Measurements from ENCODE around the gene AFG1L.
A peak's percentile ranks its signal among the peaks of the same experiment; 100 is the strongest.

The AFG1L gene

DNA sequence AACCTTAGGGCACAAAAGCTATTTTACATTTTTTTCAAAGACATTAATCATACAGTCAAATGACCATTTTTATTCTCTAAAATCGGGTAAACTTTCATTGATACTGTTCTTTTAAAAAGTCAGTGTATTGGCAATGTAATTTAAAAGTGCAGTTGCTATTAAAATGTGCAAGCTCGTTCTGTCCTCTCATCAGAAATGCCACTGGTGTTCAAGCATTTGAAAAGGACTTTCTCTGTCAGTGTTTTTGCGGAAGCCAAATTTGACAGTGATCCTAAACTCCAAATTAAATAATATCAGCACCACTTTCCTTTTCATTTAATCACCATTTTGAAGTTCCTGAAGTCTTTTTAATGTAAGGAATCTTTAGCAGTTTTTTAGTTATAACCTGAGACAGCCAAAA lies 69.6 kb downstream of the AFG1L start:
- Histone ChIP-seq H3K27ac (replicated peaks) (no peak overlapping the region; the same call in 1 of the 2 replicates), H3K4me3 (replicated peaks; ENCODE audit: insufficient read depth, low read length) (no peak overlapping the region), H3K27me3 (ENCODE audit: insufficient read depth, poor library complexity, severe bottlenecking) (no peaks in the 10 kb centered on the region)
- no peak for DNase-seq (ENCODE audit: low read depth in 1 of 2, low spot score in 1 of 2)
- TF ChIP-seq, protein P1, sequence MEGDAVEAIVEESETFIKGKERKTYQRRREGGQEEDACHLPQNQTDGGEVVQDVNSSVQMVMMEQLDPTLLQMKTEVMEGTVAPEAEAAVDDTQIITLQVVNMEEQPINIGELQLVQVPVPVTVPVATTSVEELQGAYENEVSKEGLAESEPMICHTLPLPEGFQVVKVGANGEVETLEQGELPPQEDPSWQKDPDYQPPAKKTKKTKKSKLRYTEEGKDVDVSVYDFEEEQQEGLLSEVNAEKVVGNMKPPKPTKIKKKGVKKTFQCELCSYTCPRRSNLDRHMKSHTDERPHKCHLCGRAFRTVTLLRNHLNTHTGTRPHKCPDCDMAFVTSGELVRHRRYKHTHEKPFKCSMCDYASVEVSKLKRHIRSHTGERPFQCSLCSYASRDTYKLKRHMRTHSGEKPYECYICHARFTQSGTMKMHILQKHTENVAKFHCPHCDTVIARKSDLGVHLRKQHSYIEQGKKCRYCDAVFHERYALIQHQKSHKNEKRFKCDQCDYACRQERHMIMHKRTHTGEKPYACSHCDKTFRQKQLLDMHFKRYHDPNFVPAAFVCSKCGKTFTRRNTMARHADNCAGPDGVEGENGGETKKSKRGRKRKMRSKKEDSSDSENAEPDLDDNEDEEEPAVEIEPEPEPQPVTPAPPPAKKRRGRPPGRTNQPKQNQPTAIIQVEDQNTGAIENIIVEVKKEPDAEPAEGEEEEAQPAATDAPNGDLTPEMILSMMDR (IDR thresholded peaks at IDR 0.05; ENCODE audit: insufficient read depth, low read length): no peak
- TF ChIP-seq POLR2AphosphoS5 (IDR thresholded peaks at IDR 0.05; ENCODE audit: low read depth): no peak
- TF ChIP-seq, protein P2, sequence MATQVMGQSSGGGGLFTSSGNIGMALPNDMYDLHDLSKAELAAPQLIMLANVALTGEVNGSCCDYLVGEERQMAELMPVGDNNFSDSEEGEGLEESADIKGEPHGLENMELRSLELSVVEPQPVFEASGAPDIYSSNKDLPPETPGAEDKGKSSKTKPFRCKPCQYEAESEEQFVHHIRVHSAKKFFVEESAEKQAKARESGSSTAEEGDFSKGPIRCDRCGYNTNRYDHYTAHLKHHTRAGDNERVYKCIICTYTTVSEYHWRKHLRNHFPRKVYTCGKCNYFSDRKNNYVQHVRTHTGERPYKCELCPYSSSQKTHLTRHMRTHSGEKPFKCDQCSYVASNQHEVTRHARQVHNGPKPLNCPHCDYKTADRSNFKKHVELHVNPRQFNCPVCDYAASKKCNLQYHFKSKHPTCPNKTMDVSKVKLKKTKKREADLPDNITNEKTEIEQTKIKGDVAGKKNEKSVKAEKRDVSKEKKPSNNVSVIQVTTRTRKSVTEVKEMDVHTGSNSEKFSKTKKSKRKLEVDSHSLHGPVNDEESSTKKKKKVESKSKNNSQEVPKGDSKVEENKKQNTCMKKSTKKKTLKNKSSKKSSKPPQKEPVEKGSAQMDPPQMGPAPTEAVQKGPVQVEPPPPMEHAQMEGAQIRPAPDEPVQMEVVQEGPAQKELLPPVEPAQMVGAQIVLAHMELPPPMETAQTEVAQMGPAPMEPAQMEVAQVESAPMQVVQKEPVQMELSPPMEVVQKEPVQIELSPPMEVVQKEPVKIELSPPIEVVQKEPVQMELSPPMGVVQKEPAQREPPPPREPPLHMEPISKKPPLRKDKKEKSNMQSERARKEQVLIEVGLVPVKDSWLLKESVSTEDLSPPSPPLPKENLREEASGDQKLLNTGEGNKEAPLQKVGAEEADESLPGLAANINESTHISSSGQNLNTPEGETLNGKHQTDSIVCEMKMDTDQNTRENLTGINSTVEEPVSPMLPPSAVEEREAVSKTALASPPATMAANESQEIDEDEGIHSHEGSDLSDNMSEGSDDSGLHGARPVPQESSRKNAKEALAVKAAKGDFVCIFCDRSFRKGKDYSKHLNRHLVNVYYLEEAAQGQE (IDR thresholded peaks at IDR 0.05; ENCODE audit: insufficient replicate concordance, low read depth): no peak
- no peak for TF ChIP-seq SPI1 (IDR thresholded peaks at IDR 0.05; ENCODE audit: borderline replicate concordance, low read depth)
- TF ChIP-seq GABPA (IDR thresholded peaks at IDR 0.05; ENCODE audit: low read depth): no peak

DNA sequence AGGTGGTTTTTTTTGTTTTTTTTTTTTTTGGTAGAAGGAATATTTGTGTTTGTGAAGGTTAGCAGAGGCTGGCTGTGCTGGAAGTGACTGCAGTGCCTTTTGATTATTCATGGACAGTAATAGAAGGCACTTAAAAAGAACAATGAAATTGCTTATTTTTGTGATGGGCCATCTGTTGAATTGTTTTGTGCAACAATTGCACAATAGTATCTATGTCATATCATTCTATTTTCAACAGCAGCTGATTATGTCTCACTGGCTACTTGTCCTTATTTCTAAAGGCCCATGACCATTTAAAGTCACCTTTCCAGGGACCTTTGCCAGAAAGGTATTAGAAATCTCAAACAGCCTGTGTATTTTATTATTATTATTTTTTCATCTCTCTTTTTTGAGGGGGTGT lies 70.6 kb downstream of the AFG1L start:
- DNase-seq (ENCODE audit: low read depth in 1 of 2, low spot score in 1 of 2): peak in 1 of 2 experiments; percentile 67
- no peak for TF ChIP-seq SPI1 (IDR thresholded peaks at IDR 0.05; ENCODE audit: borderline replicate concordance, low read depth)
- TF ChIP-seq, protein P2 (IDR thresholded peaks at IDR 0.05; ENCODE audit: insufficient replicate concordance, low read depth): no peak
- no peak for TF ChIP-seq POLR2AphosphoS5 (IDR thresholded peaks at IDR 0.05; ENCODE audit: low read depth)
- TF ChIP-seq GABPA (IDR thresholded peaks at IDR 0.05; ENCODE audit: low read depth): no peak
- TF ChIP-seq, protein P1 (IDR thresholded peaks at IDR 0.05; ENCODE audit: insufficient read depth, low read length): no peak
- H3K27me3 ChIP-seq (ENCODE audit: insufficient read depth, poor library complexity, severe bottlenecking): no peaks in the 10 kb centered on the region
- no peak overlapping the region for H3K4me3 ChIP-seq (replicated peaks; ENCODE audit: insufficient read depth, low read length)
- H3K27ac ChIP-seq (replicated peaks): no peak overlapping the region

DNA sequence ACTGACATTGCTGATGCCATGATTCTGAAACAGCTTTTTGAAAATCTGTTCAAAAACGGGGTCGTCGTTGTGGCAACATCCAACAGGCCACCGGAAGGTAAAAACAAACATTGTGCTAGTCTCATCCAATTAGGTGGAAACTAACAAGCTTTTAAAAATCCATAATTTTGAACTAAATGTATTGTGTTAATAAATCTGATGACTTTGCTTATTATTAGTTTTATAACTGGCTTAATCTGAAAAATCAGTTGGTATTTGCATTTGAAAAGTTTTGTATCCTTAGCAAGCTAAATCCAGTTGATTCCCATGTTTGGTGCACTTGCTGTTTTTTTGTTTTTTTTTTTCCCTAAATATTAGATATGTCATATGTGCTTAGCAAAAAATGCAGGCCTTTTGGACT lies 71.4 kb downstream of the AFG1L start:
- no peak overlapping the region for H3K4me3 ChIP-seq (replicated peaks; ENCODE audit: insufficient read depth, low read length)
- no peak overlapping the region for H3K27ac ChIP-seq (replicated peaks)
- H3K27me3 ChIP-seq (ENCODE audit: insufficient read depth, poor library complexity, severe bottlenecking): no peaks in the 10 kb centered on the region
- TF ChIP-seq POLR2AphosphoS5 (IDR thresholded peaks at IDR 0.05; ENCODE audit: low read depth) (no peak), SPI1 (IDR thresholded peaks at IDR 0.05; ENCODE audit: borderline replicate concordance, low read depth) (no peak), GABPA (IDR thresholded peaks at IDR 0.05; ENCODE audit: low read depth) (no peak)
- TF ChIP-seq, protein P2 (IDR thresholded peaks at IDR 0.05; ENCODE audit: insufficient replicate concordance, low read depth): no peak
- TF ChIP-seq, protein P1 (IDR thresholded peaks at IDR 0.05; ENCODE audit: insufficient read depth, low read length): no peak
- no peak for DNase-seq (ENCODE audit: low read depth in 1 of 2, low spot score in 1 of 2)

Data from HL-60 (cell line).